CD1c-positive myeloid dendritic cell (primary cell): Measurements from ENCODE around the gene C1orf21.

ENCODE experiments used
- DNase-seq: peaks from one replicate; pipeline ENCODE4 v3.0.0-alpha.2; 2016; ENCODE audit errors: extremely low spot score

The C1orf21 gene

GRCh38 chr1:184485751-184486723, 99.2 kb downstream of the C1orf21 start:
- no peak for DNase-seq

DNA sequence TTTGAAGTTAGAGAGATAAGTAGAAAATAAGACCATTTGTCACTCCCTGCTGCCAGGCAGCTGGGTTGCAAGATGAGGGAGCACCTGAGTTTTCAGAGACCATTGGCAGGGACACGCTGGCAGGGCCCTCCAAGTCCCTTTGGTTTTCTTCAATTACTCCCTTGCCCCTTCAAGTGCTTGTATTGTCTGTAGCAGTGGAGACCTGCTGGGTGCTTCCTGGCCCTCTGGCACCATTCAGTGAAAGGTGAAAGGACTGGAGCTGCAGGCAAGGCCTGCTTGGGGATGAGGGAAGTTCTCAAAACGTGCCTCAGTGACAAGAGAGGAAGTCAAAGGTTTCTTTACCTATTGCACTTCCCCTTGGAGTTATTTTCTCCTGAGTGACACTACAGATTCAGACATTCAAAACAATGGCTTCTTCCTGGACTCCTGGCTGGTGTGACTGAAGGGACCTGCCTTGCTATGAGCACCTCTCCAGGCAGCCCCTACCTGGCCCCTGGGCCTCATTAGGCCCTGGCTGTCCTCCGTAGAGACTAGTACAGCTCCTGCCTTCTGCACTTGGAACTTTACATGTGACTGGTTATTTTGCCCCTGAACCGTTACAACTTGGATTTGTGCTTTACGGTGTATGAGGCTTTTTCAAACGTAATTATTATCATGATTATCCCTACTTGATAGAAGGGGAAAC, 100.1 kb downstream of the C1orf21 start:
- peak; percentile 24 for DNase-seq

DNA sequence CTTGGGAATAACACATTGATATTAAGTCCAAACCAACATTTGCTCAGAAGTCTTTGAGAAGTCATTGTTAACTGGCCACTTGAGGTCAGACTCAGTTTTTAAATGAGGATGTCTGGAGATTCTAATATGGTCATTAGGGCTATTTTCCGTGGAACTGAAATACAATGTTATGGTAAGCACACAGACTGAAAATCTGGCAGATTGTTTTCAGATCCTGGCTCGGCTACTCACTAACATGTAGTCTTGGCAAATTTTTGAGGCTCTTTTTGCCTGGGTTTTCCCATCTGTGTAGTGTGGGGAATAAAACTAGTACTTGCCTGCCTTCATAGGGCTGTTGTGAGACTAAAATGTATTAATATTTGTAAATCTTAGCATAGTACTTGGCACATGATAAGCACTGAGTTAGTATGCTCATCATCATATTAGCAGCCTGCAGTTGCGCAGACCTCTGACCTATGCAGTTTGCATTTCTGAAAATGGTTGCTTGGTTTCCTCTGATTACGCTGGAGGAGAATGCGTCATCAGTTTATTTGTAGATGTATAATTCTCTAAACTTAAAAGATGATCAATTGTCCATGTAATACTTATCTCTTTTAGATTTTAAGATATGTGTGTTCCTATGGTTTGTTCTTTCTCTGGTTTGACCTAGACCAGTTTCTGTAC, 100.8 kb downstream of the C1orf21 start:
- DNase-seq: no peak

DNA sequence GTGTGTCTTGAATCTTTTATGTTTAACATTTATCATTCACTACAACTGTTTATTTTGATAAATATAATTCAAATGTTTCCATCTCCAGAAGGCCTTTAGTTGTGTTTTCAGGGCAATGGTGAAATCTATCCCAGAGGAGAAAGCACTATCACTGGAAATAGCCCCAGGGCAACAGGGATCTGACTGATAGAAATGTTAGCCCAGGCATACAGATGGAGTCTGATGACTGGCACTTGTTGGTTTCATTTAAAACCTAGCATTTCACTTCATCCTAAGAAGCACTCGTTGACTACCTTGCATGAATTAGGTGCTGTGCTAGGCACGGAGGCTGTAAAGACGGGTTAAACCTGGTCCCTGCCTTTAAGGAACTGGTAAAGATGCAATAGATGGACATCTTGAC, 103.1 kb downstream of the C1orf21 start:
- no peak for DNase-seq

GRCh38 chr1:184492536-184492935, 105.7 kb downstream of the C1orf21 start:
- DNase-seq: no peak

GRCh38 chr1:184493987-184494388, 107.2 kb downstream of the C1orf21 start:
- DNase-seq: no peak

DNA sequence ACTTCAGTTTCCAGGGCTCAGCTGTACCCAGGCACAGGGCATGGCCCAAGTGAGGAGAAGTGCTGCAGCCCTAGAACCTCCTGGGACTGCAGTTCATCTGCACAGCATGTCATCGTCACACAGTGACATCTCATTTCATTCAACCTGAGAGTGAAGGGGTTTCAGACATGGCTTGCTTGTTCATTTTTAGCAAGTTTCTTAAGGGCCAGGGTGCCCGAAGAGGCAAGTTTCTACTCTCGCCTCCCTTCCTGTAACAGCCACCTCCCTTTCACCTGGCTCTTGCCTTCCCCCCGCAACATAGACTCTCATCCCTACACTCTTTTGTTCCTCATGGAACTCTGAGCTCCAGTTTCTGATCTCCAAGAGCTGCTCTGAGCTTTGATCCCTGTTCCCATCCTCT, 108.1 kb downstream of the C1orf21 start:
- DNase-seq: no peak

DNA sequence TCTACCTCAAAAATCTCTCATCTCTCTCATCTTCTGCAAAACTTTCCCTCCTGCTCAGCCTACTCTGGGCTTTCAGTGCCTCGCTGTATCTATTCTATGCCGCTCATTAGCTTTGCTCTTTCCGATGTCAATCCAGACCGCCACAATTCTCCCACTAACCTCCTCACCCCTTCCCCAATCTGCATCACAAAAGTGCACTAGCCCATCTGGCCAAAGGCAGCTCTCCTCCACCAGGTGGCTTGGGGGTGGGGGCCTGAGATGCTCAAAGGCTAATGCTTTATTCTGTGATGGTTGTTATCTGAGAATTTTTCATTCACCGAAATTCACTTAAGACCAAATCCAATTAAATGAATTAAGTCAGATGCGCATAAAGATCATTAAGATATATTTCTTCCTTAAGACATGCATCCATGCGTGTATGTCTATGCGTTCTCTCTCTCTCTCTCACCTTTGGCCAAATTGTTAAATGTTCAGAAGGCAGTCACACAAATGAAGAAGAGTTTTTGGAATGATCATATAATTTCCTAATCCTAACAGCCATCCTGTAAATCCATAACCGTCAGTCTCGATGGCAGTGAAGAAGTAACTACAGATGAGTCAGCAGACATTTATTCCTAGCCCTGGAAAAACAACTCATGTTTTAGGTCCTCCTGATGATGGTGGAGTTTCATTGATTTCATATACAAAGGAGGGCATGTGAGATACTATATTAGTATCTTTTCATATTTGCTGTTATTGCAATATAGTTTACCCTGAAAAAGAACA, 111.3 kb downstream of the C1orf21 start:
- DNase-seq: no peak

- no peak for DNase-seq
These were observed 112.8 kb downstream of the C1orf21 start for GRCh38 chr1:184499616-184500015.

- no peak for DNase-seq
These were observed 115.3 kb downstream of the C1orf21 start for GRCh38 chr1:184502161-184502560.

DNA sequence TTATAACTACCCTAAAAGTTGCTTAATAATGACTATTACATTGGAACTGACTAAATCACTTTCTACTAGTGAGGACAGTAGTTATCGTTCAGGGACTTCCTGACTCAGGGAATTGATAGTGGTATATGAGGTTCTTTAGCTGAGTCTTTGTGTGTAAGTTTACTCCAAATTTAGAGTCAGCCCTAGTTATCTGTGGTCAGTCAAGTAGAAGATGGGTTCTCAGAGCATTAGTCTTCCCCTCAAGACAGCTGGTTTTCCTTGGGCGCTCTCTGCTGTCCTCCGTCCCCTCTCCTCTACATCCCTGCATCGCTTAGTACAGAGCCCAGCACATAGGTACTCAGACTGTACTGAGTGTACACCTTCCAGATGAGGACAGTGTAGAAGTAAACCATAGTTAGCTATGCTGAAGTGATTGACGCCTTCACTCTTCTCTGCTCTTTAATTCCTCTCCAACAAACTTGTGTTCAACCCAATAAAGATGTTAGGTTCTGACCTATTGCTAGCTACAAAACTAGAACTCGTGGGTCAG, 116.5 kb downstream of the C1orf21 start:
- no peak for DNase-seq

- no peak for DNase-seq
These were observed 117.5 kb downstream of the C1orf21 start for GRCh38 chr1:184504040-184504954.

GRCh38 chr1:184504955-184505338, 118.1 kb downstream of the C1orf21 start:
- DNase-seq: no peak

GRCh38 chr1:184506481-184506880, 119.7 kb downstream of the C1orf21 start:
- DNase-seq: no peak

DNA sequence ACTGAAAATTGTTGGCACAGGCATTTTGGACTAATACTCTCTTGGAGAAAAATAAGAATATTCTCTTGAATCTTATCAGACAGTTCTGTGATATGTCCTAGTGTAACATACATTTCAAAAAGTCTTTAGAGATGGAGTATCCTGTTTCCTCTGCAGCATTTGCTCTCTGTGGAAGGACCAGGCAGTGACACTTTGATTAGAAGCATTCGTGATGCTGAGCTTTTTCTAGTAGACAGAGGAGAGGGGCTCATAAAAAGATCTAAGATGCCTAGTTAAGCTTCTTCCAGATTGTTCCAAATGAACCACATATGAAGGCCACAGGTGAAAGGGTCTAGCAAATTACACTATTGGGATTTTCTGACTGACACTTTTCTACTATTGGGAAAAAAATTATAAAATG, 120.3 kb downstream of the C1orf21 start:
- DNase-seq: no peak

GRCh38 chr1:184507604-184508280, 120.9 kb downstream of the C1orf21 start:
- no peak for DNase-seq

DNA sequence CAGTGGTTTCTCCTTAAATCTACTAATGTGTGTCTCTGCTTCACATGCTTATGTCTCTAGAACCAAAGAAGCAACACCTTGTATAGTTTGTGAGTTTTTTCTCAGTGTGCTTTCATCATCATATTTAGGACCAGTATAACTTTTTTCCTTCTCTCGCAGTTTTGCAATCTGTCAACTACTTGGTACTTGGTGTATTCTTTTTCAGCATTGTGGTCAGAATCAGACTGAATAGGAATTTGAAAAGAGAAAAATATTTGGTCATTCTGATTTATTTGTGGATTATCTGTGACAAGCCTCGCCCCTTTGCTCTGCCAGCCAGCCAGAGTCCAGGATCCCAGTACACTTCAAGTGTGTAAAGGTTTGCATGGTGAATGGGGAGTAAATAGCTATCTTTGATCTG, 122.3 kb downstream of the C1orf21 start:
- no peak for DNase-seq

DNA sequence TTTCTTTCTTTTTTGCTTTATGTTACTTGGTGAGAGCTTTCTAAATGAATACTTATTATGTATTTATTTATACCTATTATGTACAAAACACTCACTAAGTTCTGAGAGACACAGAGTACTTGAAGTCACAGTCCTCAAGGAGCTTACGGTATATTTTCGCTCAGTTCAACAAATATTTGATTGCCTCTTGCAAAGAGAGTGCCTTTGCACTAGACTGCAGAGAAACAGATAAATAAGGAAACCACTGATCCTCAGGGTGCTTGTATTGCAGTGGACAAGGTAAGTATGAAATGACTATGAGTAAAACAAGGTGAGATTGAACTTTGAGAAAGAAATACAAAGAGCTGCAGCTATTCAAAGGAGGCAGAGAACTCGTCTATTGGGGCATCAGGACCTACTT, 123.3 kb downstream of the C1orf21 start:
- no peak for DNase-seq

DNA sequence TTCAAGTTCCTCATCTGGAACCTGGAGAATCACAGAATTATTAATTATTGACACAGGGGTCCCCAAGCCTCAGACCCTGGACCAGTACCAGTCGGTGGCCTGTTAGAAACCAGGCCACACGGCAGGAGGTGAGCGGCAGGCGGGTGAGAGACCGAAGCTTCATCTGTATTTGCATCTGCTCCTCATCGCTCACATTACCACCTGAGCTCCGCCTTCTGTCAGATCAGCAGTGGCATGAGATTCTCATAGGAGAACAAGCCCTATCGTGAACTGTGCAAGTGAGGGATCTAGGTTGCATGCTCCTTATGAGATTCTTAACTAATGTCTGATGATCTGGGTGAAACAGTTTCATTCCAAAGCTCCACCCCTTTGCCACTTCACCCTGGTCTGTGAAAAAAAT, 125.9 kb downstream of the C1orf21 start:
- no peak for DNase-seq

DNA sequence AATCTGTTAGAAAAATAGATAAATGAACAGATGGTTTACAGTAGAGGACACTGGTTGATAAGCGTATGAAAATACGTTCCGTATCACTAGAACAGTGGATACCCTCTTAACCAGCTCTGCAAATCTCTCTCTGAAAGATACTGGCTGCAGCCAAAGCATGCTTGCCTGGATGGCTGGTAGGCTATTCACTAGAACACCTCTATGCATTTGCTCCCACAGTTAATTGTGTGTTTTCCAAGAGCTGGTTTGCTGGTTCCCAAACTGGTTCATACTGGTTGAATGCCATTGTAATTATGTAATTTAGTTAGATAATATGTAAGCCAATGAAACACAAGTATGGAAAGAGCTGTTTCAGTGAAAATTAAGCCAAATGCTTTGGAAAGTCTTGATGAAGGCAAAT, 126.6 kb downstream of the C1orf21 start:
- DNase-seq: no peak
